Body of pancreas (tissue), 4 donors: Measurements from ENCODE around the gene SLC44A1.

Experiments
- POLR2A ChIP-seq, 3 donors: fragments of 450-650 bp; IDR thresholded peaks; one replicate each; pipeline ENCODE4 v1.6.1; 2016; ENCODE audit warnings: antibody characterized with exemption in 3 of 3, mild to moderate bottlenecking in 2 of 3
- TF ChIP-seq, protein P1 (sequence below), 7 experiments: fragments of 450-650 bp in 4 of 7; fragments of 200-600 bp in 3 of 7; sonication (generic) in 3 of 7; IDR thresholded peaks; one replicate each; pipeline ENCODE4 v1.5.1; 2016 to 2019; ENCODE audit warnings: antibody characterized with exemption in 7 of 7

DNA sequence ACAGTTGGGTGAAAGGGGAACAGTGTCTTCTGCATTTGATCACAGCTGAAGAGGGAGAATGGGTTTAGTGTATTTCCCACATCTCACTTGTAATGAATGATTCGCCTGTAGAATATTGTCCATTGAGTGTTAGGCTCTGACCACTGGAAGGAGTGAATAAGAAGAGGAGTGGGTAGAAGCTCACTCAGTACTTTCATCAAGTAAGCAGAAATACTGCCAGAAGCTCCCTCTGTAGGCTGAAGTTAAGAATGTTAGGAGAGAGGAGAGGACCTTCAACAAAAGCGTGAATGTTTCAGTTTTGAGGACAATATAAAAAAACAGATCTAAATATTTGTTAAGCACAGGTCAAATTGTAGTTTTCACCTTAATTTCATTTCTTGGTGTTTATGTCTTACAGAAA is 230.9 kb downstream of the SLC44A1 start:
- TF ChIP-seq POLR2A (IDR thresholded peaks at IDR 0.05) = no peak
- TF ChIP-seq, protein P1, sequence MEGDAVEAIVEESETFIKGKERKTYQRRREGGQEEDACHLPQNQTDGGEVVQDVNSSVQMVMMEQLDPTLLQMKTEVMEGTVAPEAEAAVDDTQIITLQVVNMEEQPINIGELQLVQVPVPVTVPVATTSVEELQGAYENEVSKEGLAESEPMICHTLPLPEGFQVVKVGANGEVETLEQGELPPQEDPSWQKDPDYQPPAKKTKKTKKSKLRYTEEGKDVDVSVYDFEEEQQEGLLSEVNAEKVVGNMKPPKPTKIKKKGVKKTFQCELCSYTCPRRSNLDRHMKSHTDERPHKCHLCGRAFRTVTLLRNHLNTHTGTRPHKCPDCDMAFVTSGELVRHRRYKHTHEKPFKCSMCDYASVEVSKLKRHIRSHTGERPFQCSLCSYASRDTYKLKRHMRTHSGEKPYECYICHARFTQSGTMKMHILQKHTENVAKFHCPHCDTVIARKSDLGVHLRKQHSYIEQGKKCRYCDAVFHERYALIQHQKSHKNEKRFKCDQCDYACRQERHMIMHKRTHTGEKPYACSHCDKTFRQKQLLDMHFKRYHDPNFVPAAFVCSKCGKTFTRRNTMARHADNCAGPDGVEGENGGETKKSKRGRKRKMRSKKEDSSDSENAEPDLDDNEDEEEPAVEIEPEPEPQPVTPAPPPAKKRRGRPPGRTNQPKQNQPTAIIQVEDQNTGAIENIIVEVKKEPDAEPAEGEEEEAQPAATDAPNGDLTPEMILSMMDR (IDR thresholded peaks at IDR 0.05) = peak in 4 of 7 experiments; percentile 14 to 49 (median 33)
